Left lung (tissue), 10 donors: Measurements from ENCODE around the gene RNASE8. TPM values are rescaled to one million over a fixed set of nuclear protein-coding genes. Genes with fewer than 3 reads are reported as not detected.
A peak's percentile ranks its signal among the peaks of the same experiment; 100 is the strongest.

Experiments
- ATAC-seq: fragments of 200-7000 bp; cut with Tn5 transposase; one replicate; pipeline ENCODE4 v1.9.1; 2020; ENCODE audit warnings: moderate library complexity
- DNase-seq, 4 donors: peaks; one replicate each; pipeline ENCODE4 v3.0.0-alpha.2; 2013 to 2020
- H3K27ac ChIP-seq, 2 donors: fragments of 200-600 bp; sonication (generic) in 1 of 2; one replicate each; pipeline versions ENCODE4 v1.5.0 to v1.8.0; 2020 to 2021
- H3K27me3 ChIP-seq, 2 donors: fragments of 200-600 bp; sonication (generic) in 1 of 2; one replicate each; pipeline versions ENCODE4 v1.5.0 to v1.8.0; 2020 to 2021
- H3K36me3 ChIP-seq, 2 donors: fragments of 200-600 bp; sonication (generic) in 1 of 2; one replicate each; pipeline versions ENCODE4 v1.5.0 to v1.8.0; 2020 to 2021
- H3K4me1 ChIP-seq, 2 donors: fragments of 200-600 bp; one replicate each; pipeline ENCODE4 v1.8.0; 2021
- H3K4me3 ChIP-seq, 2 donors: fragments of 200-600 bp; sonication (generic) in 1 of 2; one replicate each; pipeline versions ENCODE4 v1.5.0 to v1.8.0; 2020 to 2021; ENCODE audit warnings: mild to moderate bottlenecking in 1 of 2
- H3K9me3 ChIP-seq, 2 donors: fragments of 200-600 bp; sonication (generic) in 1 of 2; one replicate each; pipeline versions ENCODE4 v1.5.0 to v1.8.0; 2020 to 2021
- intact Hi-C, 2 donors: fragments of 100-400 bp; cut with DNase I; formaldehyde crosslinking; loops; one replicate each; pipeline versions ENCODE4 v1.11.2 to v1.14.2; 2022
- polyA plus RNA-seq, 6 donors: library from polyadenylated mRNA; unstranded; fragments of 120-200 nt; gene quantifications; one replicate each; pipeline ENCODE4 v1.2.1, GENCODE V29; 2013; ENCODE audit not compliant: insufficient read length in 6 of 6
- total RNA-seq, 2 donors: library from RNA; stranded (reverse); fragmentation: NEBNext Ultra II Directional; extraction: Animal tissue kit (Norgen Biotek cat#: 25700); gene quantifications; one replicate each; pipeline ENCODE4 v1.2.1, GENCODE V29; 2021
- TF ChIP-seq, protein P1 (sequence below), 2 donors: fragments of 200-600 bp; sonication (generic) in 1 of 2; IDR thresholded peaks; one replicate each; pipeline versions ENCODE4 v1.5.0 to v1.8.0; 2021; ENCODE audit warnings: antibody characterized with exemption in 2 of 2
- donor health status: DM: no; HTN: yes; CAD: no.
- donor health status: DM: no; HTN: no; CAD: no.

The RNASE8 gene
- total and polyA plus RNA-seq, 8 donors: 0.21 to 0.31 TPM; not detected in 6

- peaks cover 0 to 16% of the 10 kb centered on the region in 2 donors for H3K27me3 ChIP-seq
- H3K27ac ChIP-seq: peak overlapping the region; percentile 76 to 84
- no peaks in the 10 kb centered on the region for H3K36me3 ChIP-seq
- no peaks in the 10 kb centered on the region for H3K9me3 ChIP-seq
- H3K4me1 ChIP-seq: peaks cover 5 to 42% of the 10 kb centered on the region in 2 donors
- peak overlapping the region; percentile 40 to 56 for H3K4me3 ChIP-seq
- intact Hi-C loops: no loop called here
- DNase-seq (no peak), ATAC-seq (peak; percentile 27)
- TF ChIP-seq, protein P1, sequence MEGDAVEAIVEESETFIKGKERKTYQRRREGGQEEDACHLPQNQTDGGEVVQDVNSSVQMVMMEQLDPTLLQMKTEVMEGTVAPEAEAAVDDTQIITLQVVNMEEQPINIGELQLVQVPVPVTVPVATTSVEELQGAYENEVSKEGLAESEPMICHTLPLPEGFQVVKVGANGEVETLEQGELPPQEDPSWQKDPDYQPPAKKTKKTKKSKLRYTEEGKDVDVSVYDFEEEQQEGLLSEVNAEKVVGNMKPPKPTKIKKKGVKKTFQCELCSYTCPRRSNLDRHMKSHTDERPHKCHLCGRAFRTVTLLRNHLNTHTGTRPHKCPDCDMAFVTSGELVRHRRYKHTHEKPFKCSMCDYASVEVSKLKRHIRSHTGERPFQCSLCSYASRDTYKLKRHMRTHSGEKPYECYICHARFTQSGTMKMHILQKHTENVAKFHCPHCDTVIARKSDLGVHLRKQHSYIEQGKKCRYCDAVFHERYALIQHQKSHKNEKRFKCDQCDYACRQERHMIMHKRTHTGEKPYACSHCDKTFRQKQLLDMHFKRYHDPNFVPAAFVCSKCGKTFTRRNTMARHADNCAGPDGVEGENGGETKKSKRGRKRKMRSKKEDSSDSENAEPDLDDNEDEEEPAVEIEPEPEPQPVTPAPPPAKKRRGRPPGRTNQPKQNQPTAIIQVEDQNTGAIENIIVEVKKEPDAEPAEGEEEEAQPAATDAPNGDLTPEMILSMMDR (IDR thresholded peaks at IDR 0.05): no peak
Measured at GRCh38 chr14:21098892-21099595, 41.4 kb downstream of the RNASE8 start.

DNA sequence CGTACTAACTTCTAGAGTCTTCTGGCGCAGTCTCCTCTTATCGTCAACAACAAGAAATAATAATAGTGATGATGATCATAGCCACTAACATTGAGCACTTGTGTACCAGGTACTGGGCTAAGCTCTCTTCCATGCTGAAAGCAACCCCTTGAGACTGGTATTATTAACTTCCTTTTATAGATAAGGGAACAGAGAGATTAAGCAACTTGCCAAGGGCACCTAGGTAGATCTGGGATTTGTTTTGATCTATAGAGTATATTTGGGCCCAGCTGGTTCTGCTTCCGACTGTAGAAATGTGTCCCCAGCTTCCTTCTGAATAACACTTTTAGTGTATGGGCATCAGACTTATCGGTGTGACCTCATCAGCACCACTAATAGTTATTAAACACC lies 42.0 kb downstream of the RNASE8 start:
- H3K9me3 ChIP-seq: no peaks in the 10 kb centered on the region
- H3K27ac ChIP-seq: peak overlapping the region; percentile 76 to 84
- DNase-seq (no peak), ATAC-seq (no peak)
- TF ChIP-seq, protein P1 (IDR thresholded peaks at IDR 0.05): no peak
- H3K27me3 ChIP-seq: peaks cover 0 to 16% of the 10 kb centered on the region in 2 donors
- H3K4me1 ChIP-seq: peaks cover 7 to 48% of the 10 kb centered on the region in 2 donors
- intact Hi-C loops: no loop called here
- H3K4me3 ChIP-seq: peak overlapping the region in 1 of 2 donors; percentile 56
- H3K36me3 ChIP-seq: no peaks in the 10 kb centered on the region

DNA sequence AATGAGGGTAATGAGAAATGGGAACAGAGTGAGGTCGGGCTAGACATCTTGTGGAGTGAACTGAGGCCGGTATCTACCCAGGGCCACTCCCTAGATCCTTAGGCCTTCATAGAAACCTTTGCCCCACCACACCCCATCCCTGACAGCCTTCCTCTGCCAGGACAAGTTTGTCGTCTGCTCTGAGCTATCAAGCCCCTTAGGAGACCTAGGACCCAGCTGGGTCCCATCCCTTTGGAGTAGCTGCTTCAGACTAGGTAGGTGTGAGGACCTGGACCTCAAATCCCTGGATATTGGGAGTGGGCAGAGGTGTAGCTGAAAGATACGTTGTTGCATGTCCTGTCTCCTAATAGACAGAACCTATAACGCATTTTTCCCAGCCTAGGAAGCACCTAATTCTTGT lies 43.3 kb downstream of the RNASE8 start, which contains the start of gene TMEM253:
Gene TMEM253 (plus strand): TSS at position 136 of the 400 bp plus-strand sequence. CDS start 278 bp downstream, outside the sequence.
- Histone ChIP-seq H3K36me3 (no peaks in the 10 kb centered on the region), H3K27me3 (peaks cover 0 to 16% of the 10 kb centered on the region in 2 donors), H3K27ac (no peak within 1 kb of the TSS)

GRCh38 chr14:21101802-21102413 lies 44.3 kb downstream of the RNASE8 start:
- H3K4me1 ChIP-seq: peaks cover 25 to 56% of the 10 kb centered on the region in 2 donors

More for the DNA sequence above, 43.3 kb downstream of the RNASE8 start, which contains the start of gene TMEM253:
- H3K9me3 ChIP-seq: no peaks in the 10 kb centered on the region
- intact Hi-C loops: no loop called here
- H3K4me3 ChIP-seq: no peak within 1 kb of the TSS
- H3K4me1 ChIP-seq: peaks cover 17 to 56% of the 10 kb centered on the region in 2 donors
- TF ChIP-seq, protein P1 (IDR thresholded peaks at IDR 0.05): no peak
- no peak for ATAC-seq
- no peak for DNase-seq

More at GRCh38 chr14:21101802-21102413, 44.3 kb downstream of the RNASE8 start:
- DNase-seq: no peak
- Histone ChIP-seq H3K36me3 (no peaks in the 10 kb centered on the region), H3K9me3 (no peaks in the 10 kb centered on the region), H3K4me3 (no peak overlapping the region), H3K27ac (no peak overlapping the region), H3K27me3 (peaks cover 0 to 16% of the 10 kb centered on the region in 2 donors)
- ATAC-seq: no peak
- intact Hi-C loops: no loop called here
- TF ChIP-seq, protein P1 (IDR thresholded peaks at IDR 0.05): no peak
